HG03439 (cell line): ENCODE measurements around the gene OR10G8.

ENCODE experiments used
- ATAC-seq: cut with Tn5 transposase; IDR thresholded peaks from one replicate; pipeline ENCODE4 v1.9.1; 2021; ENCODE audit warnings: mild to moderate bottlenecking, moderate library complexity; ENCODE audit not compliant: unreplicated experiment

OR10G8 gene

DNA sequence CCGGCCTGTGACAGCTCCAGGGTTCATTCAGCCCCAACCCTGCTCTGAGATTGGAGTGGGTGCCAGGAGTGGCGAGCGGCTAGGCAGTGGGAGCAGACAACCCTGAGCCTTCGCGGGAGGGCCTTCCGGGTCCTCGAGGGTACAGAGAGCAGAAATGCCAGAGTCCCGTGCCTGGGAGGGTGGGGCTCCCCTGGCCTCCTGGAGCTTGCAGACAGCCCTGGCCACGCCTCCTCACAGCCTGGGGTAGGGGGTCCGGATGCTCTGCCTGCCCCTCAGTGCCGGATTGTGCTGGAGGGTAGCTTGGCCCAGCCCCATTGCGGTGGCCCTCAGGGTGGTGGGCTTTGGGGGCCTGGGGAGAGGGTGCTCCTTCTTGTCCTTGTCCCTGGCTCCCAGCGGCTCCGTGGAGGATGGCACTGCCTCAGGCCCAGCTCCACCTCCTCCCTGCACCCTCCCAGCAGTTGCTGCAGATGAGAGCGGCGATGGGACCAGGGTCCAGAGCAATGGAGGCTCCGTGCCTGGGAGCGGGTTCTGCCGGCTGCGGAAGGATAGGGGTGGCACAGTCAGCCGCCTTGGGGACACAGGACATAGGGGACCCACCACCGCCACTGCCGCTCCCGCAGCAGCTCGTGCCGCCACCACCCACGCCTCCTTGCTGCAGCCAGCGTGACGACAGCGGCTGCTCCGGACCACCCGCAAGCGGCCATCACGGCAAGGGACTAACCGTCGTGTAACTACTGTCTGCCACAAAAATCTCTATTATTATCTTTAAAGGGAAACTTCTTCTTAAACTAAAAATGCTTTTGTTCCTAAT lies 49.4 kb downstream of the OR10G8 start:
- ATAC-seq, result peak; percentile 69

DNA sequence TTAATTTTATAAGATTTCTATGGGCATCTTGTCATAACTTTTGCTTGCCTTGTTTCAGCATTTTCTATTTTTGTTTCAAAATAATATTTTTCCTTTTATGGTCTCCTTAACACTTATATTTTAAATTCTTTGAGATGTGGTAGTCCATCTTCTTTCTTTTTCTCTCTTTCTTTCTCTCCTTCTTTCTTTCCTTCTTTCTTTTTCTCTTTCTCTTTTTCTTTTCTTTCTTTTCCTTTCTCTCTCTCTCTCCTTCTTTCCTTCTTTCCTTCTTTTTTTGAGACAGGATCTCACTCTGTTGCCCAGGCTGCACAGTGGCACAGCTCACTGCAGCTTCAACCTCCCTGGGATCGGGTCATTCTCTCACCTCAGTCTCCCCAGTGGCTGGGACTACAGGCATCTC lies 50.7 kb downstream of the OR10G8 start:
- ATAC-seq, result no peak

DNA sequence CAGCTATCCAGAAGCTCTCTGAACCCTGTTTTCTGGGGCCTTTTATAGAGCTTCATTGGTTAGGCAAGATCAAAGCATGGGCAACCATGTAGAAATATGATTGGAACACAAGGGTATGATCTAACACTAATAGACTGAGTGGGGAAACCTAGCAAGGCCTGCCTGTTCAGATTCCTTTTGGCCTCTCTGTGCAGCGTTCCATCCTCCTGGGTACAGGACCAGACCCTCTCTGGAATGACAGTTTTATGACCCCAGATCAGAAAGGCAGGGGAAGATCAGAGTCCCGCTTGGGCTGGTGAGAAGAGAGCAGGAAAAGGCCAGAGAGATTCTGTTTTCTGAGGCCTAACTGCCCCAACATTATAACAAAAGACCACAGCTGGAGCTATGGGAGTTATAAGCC lies 52.0 kb downstream of the OR10G8 start:
- ATAC-seq, result no peak

DNA sequence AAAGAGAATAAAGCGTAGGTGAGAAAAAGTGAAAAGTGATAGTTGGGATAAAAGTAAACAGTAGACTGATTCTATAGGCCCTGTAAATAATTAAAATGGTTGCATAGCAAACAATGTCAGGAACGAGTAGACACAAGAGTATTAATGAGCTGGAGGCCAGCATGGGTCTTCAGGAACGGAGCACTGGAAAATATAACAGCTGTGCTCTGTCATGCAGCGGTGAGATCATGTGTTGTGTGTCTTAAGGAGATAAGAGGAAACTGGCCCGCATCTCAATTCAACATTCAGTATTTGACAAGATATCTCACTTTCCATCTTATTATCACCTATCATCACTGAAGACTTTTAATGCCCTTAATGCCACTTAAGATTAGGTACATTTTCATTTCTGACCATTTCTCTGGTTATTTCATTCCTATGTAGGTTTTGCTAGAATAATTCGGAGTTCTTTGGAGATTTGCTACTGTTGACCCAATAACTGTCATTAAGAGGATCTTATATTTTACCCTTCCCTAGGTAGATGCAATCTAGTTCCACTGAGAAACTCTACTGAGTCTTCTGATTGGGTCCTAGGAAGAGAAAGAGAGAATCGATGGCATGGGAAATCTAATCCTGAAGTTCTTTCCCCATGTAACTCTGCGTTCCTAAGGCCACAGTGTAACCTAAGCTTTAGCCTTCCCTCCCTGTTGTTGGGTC lies 53.2 kb downstream of the OR10G8 start:
- ATAC-seq, result no peak
